Measurements from ENCODE around the gene PKLR.

PKLR gene

GRCh38 chr1:155285063-155285462 lies 16.2 kb downstream of the PKLR start:
- no peak for DNase-seq (ENCODE audit: low read depth)

- no peak for DNase-seq (ENCODE audit: low read depth)
These were observed 16.8 kb downstream of the PKLR start for GRCh38 chr1:155284476-155284875.

- no peak for DNase-seq (ENCODE audit: low read depth)
These were observed 18.6 kb downstream of the PKLR start for GRCh38 chr1:155282488-155283091.

- no peak for DNase-seq (ENCODE audit: low read depth)
These were observed 22.0 kb downstream of the PKLR start for GRCh38 chr1:155279268-155279667.

GRCh38 chr1:155278689-155279160 lies 22.5 kb downstream of the PKLR start:
- peak; percentile 73 for DNase-seq (ENCODE audit: low read depth)

- DNase-seq (ENCODE audit: low read depth), result peak; percentile 59
These were observed 23.1 kb downstream of the PKLR start for GRCh38 chr1:155277902-155278688.

- peak; percentile 98 for DNase-seq (ENCODE audit: low read depth)
These were observed 24.0 kb downstream of the PKLR start, which contains the start of gene HCN3 for GRCh38 chr1:155277070-155277901. Gene HCN3 (plus strand): TSS chr1:155277463. CDS start chr1:155277591, 128 bp downstream.

- peak; percentile 95 for DNase-seq (ENCODE audit: low read depth)
These were observed 27.6 kb downstream of the PKLR start, which contains the start of gene CLK2 for GRCh38 chr1:155273343-155274245. Gene CLK2 (minus strand): TSS chr1:155273504. CDS start chr1:155270977, 2,527 bp downstream.

- peak; percentile 74 for DNase-seq (ENCODE audit: low read depth)
These were observed 28.5 kb downstream of the PKLR start for GRCh38 chr1:155272466-155273342.

GRCh38 chr1:155269381-155269780 lies 31.9 kb downstream of the PKLR start:
- no peak for DNase-seq (ENCODE audit: low read depth)

- DNase-seq (ENCODE audit: low read depth), result no peak
These were observed 32.6 kb downstream of the PKLR start for GRCh38 chr1:155268630-155269029.

- no peak for DNase-seq (ENCODE audit: low read depth)
These were observed 33.9 kb downstream of the PKLR start for GRCh38 chr1:155267373-155267772.

- no peak for DNase-seq (ENCODE audit: low read depth)
These were observed 34.7 kb downstream of the PKLR start for GRCh38 chr1:155266553-155266952.

- no peak for DNase-seq (ENCODE audit: low read depth)
These were observed 38.2 kb downstream of the PKLR start for GRCh38 chr1:155263067-155263466.

- peak; percentile 99 for DNase-seq (ENCODE audit: low read depth)
These were observed 39.2 kb downstream of the PKLR start, which contains the start of gene SCAMP3 for GRCh38 chr1:155261852-155262673. Gene SCAMP3 (minus strand): TSS chr1:155262360. CDS start chr1:155262151, 209 bp downstream.

- DNase-seq (ENCODE audit: low read depth), result peak; percentile 46
These were observed 39.8 kb downstream of the PKLR start for GRCh38 chr1:155261493-155261851.

- DNase-seq (ENCODE audit: low read depth), result no peak
These were observed 41.0 kb downstream of the PKLR start for GRCh38 chr1:155260276-155260675.

- DNase-seq (ENCODE audit: low read depth), result no peak
These were observed 45.0 kb downstream of the PKLR start for GRCh38 chr1:155256058-155256852.
